Measurements from ENCODE around the gene CSNK1A1.

GRCh38 chr5:149473441-149473840 is 77.8 kb downstream of the CSNK1A1 start:
- TF ChIP-seq CTCF (IDR thresholded peaks at IDR 0.05; ENCODE audit: poor library complexity, severe bottlenecking) (no peak), EP300 (conservative IDR thresholded peaks at IDR 0.05; ENCODE audit: poor library complexity, severe bottlenecking) (no peak), POLR2AphosphoS5 (IDR thresholded peaks at IDR 0.05) (no peak), TAF1 (IDR thresholded peaks at IDR 0.05; ENCODE audit: low read depth) (no peak), EZH2 (IDR thresholded peaks at IDR 0.05; ENCODE audit: borderline replicate concordance, insufficient read depth, low read length, poor library complexity, severe bottlenecking) (no peak), RAD21 (conservative IDR thresholded peaks at IDR 0.05) (no peak)
- TF ChIP-seq, protein P1, sequence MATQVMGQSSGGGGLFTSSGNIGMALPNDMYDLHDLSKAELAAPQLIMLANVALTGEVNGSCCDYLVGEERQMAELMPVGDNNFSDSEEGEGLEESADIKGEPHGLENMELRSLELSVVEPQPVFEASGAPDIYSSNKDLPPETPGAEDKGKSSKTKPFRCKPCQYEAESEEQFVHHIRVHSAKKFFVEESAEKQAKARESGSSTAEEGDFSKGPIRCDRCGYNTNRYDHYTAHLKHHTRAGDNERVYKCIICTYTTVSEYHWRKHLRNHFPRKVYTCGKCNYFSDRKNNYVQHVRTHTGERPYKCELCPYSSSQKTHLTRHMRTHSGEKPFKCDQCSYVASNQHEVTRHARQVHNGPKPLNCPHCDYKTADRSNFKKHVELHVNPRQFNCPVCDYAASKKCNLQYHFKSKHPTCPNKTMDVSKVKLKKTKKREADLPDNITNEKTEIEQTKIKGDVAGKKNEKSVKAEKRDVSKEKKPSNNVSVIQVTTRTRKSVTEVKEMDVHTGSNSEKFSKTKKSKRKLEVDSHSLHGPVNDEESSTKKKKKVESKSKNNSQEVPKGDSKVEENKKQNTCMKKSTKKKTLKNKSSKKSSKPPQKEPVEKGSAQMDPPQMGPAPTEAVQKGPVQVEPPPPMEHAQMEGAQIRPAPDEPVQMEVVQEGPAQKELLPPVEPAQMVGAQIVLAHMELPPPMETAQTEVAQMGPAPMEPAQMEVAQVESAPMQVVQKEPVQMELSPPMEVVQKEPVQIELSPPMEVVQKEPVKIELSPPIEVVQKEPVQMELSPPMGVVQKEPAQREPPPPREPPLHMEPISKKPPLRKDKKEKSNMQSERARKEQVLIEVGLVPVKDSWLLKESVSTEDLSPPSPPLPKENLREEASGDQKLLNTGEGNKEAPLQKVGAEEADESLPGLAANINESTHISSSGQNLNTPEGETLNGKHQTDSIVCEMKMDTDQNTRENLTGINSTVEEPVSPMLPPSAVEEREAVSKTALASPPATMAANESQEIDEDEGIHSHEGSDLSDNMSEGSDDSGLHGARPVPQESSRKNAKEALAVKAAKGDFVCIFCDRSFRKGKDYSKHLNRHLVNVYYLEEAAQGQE (IDR thresholded peaks at IDR 0.05; ENCODE audit: borderline replicate concordance) = no peak
